Retina (tissue), 1 donor: ENCODE data around the gene GSN.
"Not testable (repeated sequence)": the region's sequence is repeated elsewhere in the genome, so short reads cannot be mapped to it uniquely, and the experiment has no call there.

Experiments
- DNase-seq: peaks from one replicate; pipeline ENCODE4 v3.0.0-alpha.2; 2016

GSN gene

DNA sequence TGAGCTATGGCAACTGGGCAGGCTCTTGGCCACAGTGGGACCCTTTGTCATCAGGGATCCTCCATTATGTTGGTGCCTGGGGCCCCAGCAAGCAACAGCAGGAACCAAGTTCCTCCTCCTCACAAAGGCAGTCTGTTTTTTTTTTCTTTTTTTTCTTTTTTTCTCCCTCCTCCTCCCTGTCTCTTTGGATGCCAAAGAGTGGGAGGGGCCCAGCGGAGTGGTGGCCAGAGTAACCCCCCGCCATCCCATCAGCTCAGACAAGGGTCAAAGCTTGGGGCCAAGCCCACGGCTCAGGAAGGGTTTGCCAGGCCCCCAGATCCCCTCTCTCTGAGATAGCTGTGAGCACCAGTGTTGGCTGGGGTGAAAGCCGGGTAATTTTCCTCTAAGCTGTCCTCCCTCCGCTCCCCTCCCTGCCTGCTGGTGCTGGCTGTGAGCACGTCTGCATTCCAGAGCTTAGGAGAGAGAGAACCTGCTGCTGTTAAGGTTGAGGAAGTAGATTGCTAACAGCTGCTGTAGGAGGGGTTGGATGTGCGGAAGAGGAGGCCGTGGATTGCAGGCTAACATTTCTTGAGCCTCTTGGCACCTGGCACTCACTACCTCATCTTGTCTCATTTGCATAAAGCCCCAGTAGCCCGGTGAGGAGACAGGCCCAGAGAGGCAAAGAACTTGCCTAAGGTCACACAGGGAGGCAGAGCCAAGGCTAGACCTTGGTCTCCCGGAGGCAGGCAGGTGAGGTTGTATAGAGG lies 21.2 kb downstream of the GSN start:
- no peak for DNase-seq

- no peak for DNase-seq
These were observed 21.9 kb downstream of the GSN start for GRCh38 chr9:121289772-121290370.

DNA sequence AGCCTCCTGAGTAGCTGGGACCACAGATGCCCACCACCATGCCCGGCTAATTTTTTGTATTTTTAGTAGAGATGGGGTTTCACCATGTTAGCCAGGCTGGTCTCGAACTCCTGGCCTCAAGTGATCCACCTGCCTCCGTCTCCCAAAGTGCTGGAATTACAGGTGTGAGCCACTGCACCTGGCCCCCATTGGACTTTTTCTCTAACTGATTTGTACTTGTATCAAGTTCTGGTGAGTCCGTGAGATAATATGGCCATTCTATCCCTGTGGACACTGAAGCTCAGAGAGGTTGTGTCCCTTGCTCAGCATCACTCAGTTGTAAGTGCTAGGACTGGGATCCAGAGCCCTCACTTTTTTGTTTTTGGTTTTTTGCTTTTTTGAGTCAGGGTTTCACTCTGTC lies 23.6 kb downstream of the GSN start:
- not testable (repeated sequence) for DNase-seq

GRCh38 chr9:121292051-121292450 lies 24.1 kb downstream of the GSN start:
- no peak for DNase-seq

DNA sequence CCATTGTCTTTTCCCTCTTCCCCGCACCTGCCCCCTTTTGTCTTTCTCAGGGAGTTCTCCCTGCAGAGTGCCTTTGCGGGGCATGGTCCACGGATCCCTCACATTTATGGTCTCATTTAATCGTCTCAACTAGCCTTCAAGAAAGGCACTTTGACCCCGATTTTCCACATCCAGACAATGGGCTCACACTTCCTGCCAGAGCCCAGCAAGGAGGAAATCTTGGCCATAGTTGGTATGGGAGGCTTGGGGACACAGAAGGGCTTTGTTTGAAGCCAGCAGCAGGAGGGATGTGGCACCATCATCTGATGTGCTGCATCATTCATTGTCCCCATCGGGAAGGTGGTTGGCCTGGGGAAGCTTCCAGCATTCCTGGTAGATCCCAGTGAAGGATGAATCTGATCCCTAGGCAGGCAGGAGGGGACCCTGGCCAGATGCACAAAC lies 24.9 kb downstream of the GSN start:
- no peak for DNase-seq

DNA sequence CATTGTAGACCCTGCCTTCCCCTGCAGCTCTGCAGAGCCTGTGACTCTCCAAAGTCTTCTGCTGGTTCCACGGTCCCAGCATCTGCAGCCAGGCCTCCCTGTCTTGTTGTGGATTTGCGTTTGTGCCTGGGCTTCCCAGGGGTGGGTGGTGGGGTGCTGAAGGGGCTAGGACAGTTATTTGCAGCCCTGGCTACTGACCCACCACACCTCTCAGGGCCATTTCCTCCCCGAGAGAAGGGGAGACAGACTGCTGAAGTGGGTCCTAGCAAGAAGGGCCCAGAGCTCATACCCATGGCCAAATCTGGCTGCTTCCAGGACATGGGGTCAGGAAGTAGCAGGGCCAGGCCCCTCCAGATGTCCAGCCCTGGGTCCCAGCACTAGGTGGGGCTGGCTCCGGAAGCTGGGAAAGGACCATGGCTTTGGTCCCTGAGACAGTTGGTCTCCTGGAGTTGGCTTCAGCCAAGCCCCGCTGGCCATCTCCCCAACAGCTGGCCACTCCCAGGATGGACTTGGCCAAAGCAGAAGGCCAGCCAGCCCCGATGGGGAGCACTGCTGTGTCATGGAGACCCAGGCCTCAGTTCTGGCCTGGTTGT lies 26.3 kb downstream of the GSN start:
- DNase-seq = no peak

DNA sequence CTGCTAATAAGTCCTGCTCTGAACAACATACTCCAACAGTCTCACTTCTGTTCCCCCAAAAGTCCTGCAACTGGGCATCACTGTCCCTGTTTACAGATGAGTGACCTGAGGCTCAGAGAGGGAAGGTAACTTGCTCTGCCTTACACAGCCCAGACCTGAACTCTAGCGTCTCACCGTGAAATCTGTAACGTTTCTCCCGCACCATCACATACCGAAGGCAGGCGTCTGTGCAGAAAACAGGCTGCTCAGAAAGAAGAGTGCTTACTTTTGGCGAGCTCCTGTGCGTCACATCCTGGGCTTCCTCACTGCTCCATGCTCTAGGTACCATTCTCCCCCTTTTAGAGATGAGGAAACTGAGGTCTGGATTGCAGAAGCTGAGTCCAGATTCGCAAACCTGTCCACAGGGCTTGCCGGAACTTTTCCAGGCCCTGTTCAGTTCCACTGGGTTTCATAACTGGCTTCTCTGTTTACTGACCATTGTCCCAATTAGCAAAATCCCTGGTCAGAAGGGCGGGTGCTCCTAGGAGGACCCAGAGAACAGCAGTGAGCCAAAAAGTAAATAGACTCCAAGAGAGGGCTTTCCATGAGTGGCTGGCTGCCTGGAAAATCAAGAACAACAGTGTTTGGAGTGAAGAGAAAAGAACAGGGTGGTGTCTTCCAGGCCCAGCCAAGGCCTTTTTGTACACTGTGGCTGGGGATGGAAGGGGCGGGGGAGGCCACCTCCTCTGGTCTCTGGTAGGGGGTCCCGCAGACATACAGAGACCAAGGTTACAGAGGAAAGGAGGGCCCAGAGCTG lies 27.1 kb downstream of the GSN start:
- no peak for DNase-seq

GRCh38 chr9:121295662-121296191 lies 27.8 kb downstream of the GSN start:
- DNase-seq = no peak

DNA sequence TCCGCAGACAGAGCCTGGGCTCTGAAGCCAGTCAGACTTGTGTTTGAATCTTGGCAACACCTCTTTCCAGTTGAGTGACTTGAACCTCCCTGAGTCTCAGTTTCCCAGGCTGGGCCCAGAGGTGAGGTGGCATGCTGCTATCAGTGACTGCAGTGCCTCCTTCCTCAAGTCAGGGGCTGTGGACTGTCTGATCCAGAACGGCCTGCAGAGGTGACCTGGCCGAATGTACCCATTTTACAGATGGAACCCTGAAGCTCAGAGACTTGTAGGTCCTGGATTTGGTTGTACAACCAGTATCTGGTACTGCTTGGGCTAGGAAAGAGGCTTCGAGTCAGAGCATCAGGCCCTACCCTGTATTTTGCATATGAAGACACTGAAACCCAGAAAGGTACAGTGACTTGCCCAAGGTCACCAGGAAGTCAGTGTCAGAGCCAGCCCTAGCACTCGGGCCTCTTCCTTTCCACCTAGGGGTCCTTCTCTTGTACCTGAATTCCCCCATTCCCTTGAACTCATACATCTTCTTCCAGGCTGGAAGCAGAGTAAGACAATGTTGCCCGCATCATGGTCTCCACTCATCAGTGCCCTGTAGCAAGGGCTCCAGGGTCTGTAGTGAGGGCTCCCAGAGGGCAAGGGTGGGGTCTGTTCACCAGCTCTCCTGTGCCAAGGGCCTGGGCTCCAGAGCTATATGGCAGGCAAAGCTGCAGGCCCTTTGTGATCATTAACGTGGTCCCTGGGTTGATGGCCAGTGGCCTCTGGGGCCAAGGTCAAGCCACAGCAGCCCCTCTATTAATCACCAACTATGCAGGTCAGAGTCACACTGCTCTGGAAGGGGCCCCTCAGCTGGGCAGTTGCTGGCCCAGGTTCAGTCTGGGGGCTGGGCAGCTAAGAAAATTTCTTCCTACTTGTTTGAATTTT lies 28.5 kb downstream of the GSN start:
- no peak for DNase-seq

- no peak for DNase-seq
These were observed 29.4 kb downstream of the GSN start for GRCh38 chr9:121297389-121297788.

GRCh38 chr9:121298016-121298538 lies 30.1 kb downstream of the GSN start:
- no peak for DNase-seq

DNA sequence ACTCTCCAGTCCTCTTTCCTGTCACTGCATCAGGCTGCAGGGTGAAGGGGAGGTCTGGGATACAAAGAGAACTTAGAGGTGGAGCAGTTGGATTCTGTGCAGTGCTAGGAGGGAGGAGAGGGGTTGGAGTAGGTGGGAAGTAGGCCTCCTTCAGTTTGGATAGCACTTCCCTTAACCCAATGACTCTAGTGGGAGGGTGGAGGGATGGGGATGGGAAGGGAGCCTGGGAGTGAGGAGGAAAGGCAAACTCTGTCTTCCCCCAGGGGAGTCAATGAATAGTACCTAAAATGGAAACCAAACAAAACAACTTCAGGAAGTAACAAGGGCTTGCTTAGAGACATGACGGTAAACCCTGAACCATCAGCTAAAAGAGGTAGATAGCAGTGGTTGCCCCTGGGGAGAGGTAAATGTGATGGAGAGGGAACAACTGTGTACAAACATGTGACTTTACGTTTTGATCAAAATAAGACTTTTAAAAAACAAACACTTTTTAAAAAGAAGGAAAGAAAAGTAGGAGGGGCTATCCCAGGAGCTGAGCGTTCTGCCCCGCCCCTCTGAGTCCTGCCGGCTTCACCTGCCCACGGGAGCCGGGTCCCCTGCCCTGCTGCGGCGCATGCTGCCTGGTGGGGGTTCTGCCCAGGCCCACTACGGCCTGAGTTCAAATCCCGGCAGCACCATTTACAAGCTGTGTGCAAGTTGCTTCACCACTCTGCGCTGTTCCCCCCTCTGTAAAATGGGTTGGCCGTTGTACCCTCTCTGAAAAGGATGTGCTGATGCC lies 30.9 kb downstream of the GSN start:
- no peak for DNase-seq

DNA sequence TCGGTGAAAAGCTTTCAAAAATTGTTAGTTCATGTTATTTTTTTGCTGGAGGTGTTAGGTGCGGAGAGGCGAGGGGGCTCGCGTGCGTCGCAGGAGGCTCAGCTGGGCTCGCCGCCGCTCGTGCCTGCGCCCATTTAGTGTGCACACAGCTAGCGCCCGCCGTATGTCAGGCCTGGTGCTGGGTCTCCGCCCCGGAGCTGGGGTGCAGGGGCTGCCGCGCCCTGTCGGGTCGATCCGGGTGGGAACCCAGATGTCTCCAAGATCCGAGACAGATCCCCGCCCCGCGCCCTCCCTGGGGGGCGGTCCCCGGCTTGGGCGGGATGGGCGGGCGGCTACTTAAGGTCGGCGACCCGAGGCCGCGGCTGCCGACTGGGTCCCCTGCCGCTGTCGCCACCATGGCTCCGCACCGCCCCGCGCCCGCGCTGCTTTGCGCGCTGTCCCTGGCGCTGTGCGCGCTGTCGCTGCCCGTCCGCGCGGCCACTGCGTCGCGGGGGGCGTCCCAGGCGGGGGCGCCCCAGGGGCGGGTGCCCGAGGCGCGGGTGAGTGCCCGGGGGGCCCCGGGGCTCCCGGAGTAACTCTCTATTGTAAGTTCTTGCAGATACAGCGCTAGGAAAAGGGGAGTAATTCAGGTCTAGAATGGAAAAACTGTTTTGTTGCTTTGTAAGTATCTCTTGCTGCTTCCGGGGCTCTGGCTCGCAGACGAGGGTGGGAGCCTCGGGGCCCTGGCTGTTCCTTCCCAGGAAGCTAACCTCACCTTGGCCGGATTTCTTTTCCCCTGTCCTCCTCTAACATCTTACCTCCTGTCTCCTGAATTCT lies 31.7 kb downstream of the GSN start:
- DNase-seq = peak; percentile 75

DNA sequence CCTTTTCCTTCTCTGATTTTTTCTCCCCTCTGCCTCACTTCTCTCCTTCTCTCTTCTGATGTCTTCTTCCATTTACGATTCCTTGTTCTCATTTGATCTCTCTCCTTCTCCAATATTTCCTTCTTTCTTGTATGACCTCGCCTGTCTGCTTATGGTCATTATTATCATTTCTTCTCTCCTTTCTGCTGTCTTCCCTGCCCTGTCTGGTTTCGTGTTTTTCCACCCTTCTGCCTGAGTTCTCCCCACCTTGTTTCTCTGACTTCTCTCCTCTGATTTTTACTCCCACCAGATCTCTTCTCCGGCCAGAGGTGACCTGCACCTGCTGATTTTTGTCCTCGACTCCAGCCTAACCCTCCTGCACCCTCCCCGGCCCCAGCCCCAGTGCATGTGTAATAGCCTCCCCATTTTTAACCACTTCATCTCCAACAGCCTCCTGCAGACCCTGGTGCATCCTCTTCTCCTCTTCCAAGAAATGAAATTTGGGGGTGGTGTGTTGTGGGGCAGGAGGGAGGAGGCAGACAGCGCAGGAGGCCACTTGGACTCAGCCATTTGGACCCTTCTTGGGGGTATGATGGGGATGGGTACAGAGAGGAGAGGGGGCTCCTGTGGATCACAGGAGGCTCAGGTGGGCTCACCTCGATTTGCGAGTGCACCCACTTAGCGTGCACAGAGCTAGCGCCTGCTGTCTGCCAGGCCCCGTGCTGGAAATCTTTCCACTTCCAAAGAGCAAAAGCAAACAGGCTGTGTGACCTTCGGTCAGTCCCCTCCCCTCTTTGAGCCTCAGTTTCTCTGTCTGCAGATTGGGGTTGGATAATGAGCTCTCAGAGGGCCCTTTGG lies 32.5 kb downstream of the GSN start:
- DNase-seq = no peak

DNA sequence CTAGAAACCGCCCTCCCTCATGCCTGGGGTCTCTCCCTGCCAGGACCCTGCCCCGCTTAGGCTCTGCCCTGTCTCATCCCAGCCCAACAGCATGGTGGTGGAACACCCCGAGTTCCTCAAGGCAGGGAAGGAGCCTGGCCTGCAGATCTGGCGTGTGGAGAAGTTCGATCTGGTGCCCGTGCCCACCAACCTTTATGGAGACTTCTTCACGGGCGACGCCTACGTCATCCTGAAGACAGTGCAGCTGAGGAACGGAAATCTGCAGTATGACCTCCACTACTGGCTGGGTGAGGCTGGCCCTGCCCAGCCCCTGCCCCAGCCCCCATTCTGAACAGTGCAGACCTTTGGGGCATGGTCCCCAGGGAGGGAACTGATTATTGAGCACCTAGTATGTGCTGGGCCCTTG lies 33.9 kb downstream of the GSN start:
- DNase-seq = no peak

GRCh38 chr9:121302341-121302740 lies 34.4 kb downstream of the GSN start:
- no peak for DNase-seq

- no peak for DNase-seq
These were observed 34.8 kb downstream of the GSN start for GRCh38 chr9:121302786-121303185.

DNA sequence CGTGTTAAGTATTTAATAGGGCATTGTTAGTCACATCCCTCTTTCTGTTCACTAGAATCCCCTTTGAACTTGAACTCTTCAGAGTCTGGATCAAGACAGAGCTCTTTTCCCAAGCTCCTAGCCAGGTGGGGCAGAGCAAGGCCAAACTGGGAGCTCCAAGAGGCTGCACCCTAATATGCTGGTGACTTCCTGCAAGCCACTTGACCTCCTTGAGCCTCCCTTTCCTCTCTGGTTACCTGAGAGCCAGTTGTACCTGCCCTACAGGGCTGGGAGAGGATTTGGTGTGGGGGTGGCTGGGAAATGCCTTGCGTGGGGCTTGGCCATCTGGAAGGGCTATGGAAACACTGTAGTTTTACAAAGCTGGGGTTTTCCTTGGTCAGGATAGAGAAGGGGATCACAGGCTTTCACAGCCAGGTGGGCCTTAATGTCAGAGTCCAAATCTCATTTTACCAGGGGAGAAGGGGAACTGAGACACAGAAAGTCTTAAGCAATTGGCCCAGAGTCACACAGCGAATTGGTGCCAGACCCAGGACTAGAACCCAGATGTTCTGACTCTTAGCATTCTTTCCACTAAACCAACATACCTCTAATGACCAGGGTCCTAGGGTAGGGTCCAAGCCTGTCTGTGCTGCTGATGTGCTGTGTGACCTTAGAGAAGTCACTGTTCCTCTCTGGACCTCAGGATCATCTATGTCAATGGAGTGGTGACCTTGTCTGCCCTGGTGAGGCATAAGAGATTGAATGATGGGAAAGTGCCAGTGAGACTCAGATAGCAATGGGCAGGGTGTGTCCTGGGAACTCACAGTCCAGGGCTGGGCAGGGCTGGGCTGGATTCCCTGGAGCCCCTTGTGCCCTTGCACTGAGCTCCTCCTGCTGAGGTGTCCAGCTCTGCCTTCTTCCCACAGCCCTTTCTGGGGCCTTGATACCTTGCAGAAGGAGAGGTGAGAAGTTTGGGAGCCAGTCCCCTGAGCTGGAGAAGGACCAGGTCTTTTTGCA lies 35.8 kb downstream of the GSN start:
- no peak for DNase-seq
